A673 (cell line): ENCODE data around the gene DPCD.

Experiments
- CTCF ChIP-seq: fragments of 300-800, 200-600 bp; sonication (generic); conservative IDR thresholded peaks from 2 replicates; pipeline ENCODE4 v1.5.1; 2017; ENCODE audit warnings: low read depth, mild to moderate bottlenecking, antibody characterized with exemption, low read length, moderate library complexity, mixed read lengths
- EZH2 ChIP-seq: fragments of 200-600 bp; sonication (generic); IDR thresholded peaks from 2 replicates; pipeline ENCODE4 v1.6.1; 2017; ENCODE audit warnings: borderline replicate concordance, low read depth, mild to moderate bottlenecking, mixed read lengths, antibody characterized with exemption, low read length; ENCODE audit not compliant: poor library complexity, severe bottlenecking

- TF ChIP-seq CTCF (no peak), EZH2 (no peak)
Measured at GRCh38 chr10:101568054-101568745, 19.9 kb upstream of the DPCD start.
